Kidney (tissue), 14 donors: ENCODE measurements around the gene GPRC5A. TPM values are rescaled to one million over a fixed set of nuclear protein-coding genes. Genes with fewer than 3 reads are reported as not detected.

Experiments used
- DNase-seq, 5 donors: peaks; one replicate each; pipeline ENCODE4 v3.0.0-alpha.2; 2013 to 2020
- FAIRE-seq: peaks from 2 replicates; lab custom pipeline; 2012; peaks lifted over from hg19 to GRCh38; lab: Jason Lieb, UNC
- H3K27ac ChIP-seq, 2 donors: one replicate each; pipeline ENCODE4 v1.7.0; 2013; ENCODE audit warnings: low read depth in 2 of 2, low read length in 2 of 2, inconsistent platforms in 1 of 2
- H3K27me3 ChIP-seq: one replicate; pipeline ENCODE4 v1.7.1; 2013; ENCODE audit warnings: low read length, inconsistent platforms; ENCODE audit not compliant: control insufficient read depth, insufficient read depth
- H3K36me3 ChIP-seq, 3 donors: one replicate each; pipeline versions ENCODE4 v1.7.0 to v1.7.1; 2013; ENCODE audit warnings: low read length in 3 of 3, control low read depth in 1 of 3, inconsistent platforms in 1 of 3; ENCODE audit not compliant: insufficient read depth in 3 of 3, control insufficient read depth in 2 of 3
- H3K4me1 ChIP-seq, 3 donors: one replicate each; pipeline versions ENCODE4 v1.7.0 to v1.7.1; 2013; ENCODE audit warnings: low read length in 3 of 3, inconsistent platforms in 1 of 3, low read depth in 1 of 3; ENCODE audit not compliant: control insufficient read depth in 2 of 3, insufficient read depth in 2 of 3
- H3K4me3 ChIP-seq, 3 donors: one replicate each; pipeline versions ENCODE4 v1.7.0 to v1.8.1; 2013; ENCODE audit warnings: low read length in 3 of 3, control low read depth in 1 of 3, inconsistent platforms in 1 of 3
- H3K9ac ChIP-seq, 3 donors: one replicate each; pipeline versions ENCODE4 v1.7.0 to v1.7.1; 2013; ENCODE audit warnings: low read length in 3 of 3, control low read depth in 1 of 3, inconsistent platforms in 1 of 3
- H3K9me3 ChIP-seq, 3 donors: one replicate each; pipeline versions ENCODE4 v1.7.0 to v1.7.1; 2013; ENCODE audit warnings: low read length in 3 of 3, control low read depth in 1 of 3, inconsistent platforms in 1 of 3; ENCODE audit not compliant: control insufficient read depth in 2 of 3, insufficient read depth in 1 of 3
- CTCF ChIP-seq: IDR thresholded peaks from 3 replicates; pipeline ENCODE4 v1.5.1; 2012; ENCODE audit warnings: mild to moderate bottlenecking, moderate library complexity, borderline replicate concordance; ENCODE audit not compliant: insufficient read depth; ENCODE audit errors: extremely low read depth
- intact Hi-C: fragments of 100-400 bp; cut with DNase I; formaldehyde crosslinking; loops from one replicate; pipeline ENCODE4 v1.11.1; 2022
- polyA plus RNA-seq: library from polyadenylated mRNA; stranded (reverse); fragments of 350-450 nt; fragmentation: Illumina TruSeq; extraction: RNeasy Lipid Tissue Mini Kit (QIAGEN cat#74804); gene quantifications from one replicate; pipeline ENCODE4 v1.2.3, GENCODE V29; 2014; ENCODE audit warnings: low read depth, low replicate concordance; ENCODE audit not compliant: insufficient read depth
- total RNA-seq: library from RNA; stranded (reverse); fragmentation: NEBNext Ultra II Directional; extraction: Animal tissue kit (Norgen Biotek cat#: 25700); gene quantifications from one replicate; pipeline ENCODE4 v1.2.1, GENCODE V29; 2021
- donor health status: control.
- donor health status: control.
- donor health status: control.
- donor health status: control.
- donor health status: control.
- donor health status: DM: yes; HTN: yes; CAD: no.
- donor health status: Normal renal cell carcinoma (clear cell type).

The GPRC5A gene
- total and polyA plus RNA-seq, 2 donors from 2014 or later, result 6.3 to 60.6 TPM

GRCh38 chr12:12933742-12934141, 42.4 kb downstream of the GPRC5A start:
- Histone ChIP-seq H3K4me1 (no peaks in the 10 kb centered on the region), H3K27ac (no peak overlapping the region), H3K9me3 (no peaks in the 10 kb centered on the region), H3K27me3 (no peaks in the 10 kb centered on the region), H3K36me3 (no peaks in the 10 kb centered on the region), H3K4me3 (no peak overlapping the region), H3K9ac (no peak overlapping the region)
- TF ChIP-seq CTCF, result no peak
- intact Hi-C loops, result no loop called here
- DNase-seq (no peak), FAIRE-seq (no peak)

DNA sequence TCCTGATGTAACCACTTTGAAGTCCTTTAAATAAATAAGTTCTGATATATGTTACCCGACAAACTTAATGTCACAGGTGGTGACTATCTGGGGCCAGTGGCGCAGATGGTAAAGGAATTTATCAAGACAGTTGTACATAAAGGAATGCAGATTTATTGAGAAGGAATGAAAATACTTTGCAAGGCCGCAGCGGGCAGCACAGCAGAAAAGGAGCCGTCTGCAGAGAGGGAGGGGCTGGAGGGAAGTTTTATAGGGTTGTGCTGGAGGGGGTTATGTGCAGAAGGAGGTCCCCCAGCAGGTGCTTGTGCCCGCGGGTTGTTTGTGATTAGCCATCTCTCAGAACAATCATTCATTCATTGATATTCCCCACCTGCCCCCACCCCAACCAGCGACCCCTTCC, 43.2 kb downstream of the GPRC5A start:
- Histone ChIP-seq H3K27ac (no peak overlapping the region), H3K9me3 (no peaks in the 10 kb centered on the region), H3K4me3 (no peak overlapping the region), H3K36me3 (no peaks in the 10 kb centered on the region), H3K27me3 (no peaks in the 10 kb centered on the region), H3K4me1 (no peaks in the 10 kb centered on the region), H3K9ac (no peak overlapping the region)
- TF ChIP-seq CTCF, result no peak
- FAIRE-seq (no peak), DNase-seq (peak in 2 of 5 donors; percentile 28 to 50)
- intact Hi-C loops, result no loop called here

DNA sequence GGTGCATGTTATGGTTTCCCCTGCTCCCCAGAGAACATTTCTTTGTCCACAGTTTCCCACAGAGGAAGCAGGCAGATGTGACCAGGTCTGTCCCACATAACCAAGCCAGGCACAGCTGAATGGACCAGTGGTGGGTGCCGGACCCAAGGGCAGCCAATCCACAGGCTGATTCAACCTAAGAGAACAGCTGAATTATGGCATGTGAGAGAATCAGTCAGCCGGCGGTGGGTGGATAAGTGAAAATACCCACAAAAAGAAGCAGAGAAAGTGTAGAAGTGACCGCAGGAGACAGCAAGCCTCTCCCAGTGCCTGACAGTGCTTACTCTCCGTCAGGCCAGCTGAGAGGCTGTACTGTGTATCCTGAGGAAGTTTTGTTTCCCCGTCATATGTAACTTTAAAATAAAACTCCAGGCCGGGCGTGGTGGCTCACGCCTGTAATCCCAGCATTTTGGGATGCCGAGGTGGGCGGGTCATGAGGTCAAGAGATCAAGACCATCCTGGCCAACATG, 45.7 kb downstream of the GPRC5A start:
- no peak for FAIRE-seq
- Histone ChIP-seq H3K4me3 (no peak overlapping the region), H3K27ac (no peak overlapping the region), H3K9me3 (no peaks in the 10 kb centered on the region), H3K4me1 (no peaks in the 10 kb centered on the region), H3K27me3 (no peaks in the 10 kb centered on the region), H3K36me3 (no peaks in the 10 kb centered on the region), H3K9ac (no peak overlapping the region)
- DNase-seq, result no peak
- no peak for TF ChIP-seq CTCF
- intact Hi-C loops, result no loop called here

DNA sequence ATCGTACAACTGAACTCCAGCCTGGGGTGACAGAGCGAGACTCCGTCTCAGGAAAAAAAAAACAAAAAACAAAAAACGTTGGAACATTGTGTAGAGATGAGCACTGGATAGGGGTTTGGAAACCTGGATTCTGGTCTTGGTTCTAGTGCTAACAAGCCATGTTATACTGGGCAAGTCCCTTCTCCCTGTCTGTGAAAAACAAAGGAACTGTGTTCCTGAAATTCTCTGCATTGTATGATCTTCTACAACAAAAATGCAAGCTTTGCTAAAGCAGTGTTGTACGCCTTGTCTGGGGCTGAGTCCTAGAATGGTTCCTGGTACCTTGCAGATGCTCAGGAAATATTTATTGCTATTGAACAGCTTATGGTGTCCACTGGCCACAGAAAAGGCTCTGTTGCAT, 47.2 kb downstream of the GPRC5A start:
- FAIRE-seq (no peak), DNase-seq (no peak)
- Histone ChIP-seq H3K4me3 (no peak overlapping the region), H3K4me1 (no peaks in the 10 kb centered on the region), H3K27ac (no peak overlapping the region), H3K9ac (no peak overlapping the region), H3K9me3 (no peaks in the 10 kb centered on the region), H3K27me3 (no peaks in the 10 kb centered on the region), H3K36me3 (no peaks in the 10 kb centered on the region)
- intact Hi-C loops, result no loop called here
- no peak for TF ChIP-seq CTCF
